ENCODE measurements around the gene CDH5. TPM values are rescaled to one million over a fixed set of nuclear protein-coding genes. Genes with fewer than 3 reads are reported as not detected.

Gene CDH5
- total RNA-seq, 2 donors from 2014 or later: 21.1 to 40.0 TPM

- Histone ChIP-seq H3K27ac (no peak overlapping the region), H3K36me3 (no peaks in the 10 kb centered on the region), H3K27me3 (replicated peaks; ENCODE audit: insufficient read depth) (no peaks in the 10 kb centered on the region), H3K9me3 (no peaks in the 10 kb centered on the region), H3K4me3 (no peak overlapping the region), H3K4me1 (ENCODE audit: control insufficient read depth in 1 of 2, low read depth in 2 of 2) (peaks cover 0 to 10% of the 10 kb centered on the region in 2 donors)
- DNase-seq (ENCODE audit: low spot score): no peak
- TF ChIP-seq CTCF (IDR thresholded peaks at IDR 0.05): no peak
- no peak for ATAC-seq (ENCODE audit: insufficient number of reproducible peaks, low FRiP score, low read depth)
Observed at GRCh38 chr16:66355526-66355925, 11.0 kb upstream of the CDH5 start.

- peak; percentile 53 for ATAC-seq (ENCODE audit: insufficient number of reproducible peaks, low FRiP score, low read depth)
- Histone ChIP-seq H3K27ac (no peak overlapping the region), H3K4me1 (ENCODE audit: control insufficient read depth in 1 of 2, low read depth in 2 of 2) (peaks cover 0 to 10% of the 10 kb centered on the region in 2 donors), H3K27me3 (replicated peaks; ENCODE audit: insufficient read depth) (no peaks in the 10 kb centered on the region), H3K4me3 (no peak overlapping the region), H3K9me3 (no peaks in the 10 kb centered on the region), H3K36me3 (no peaks in the 10 kb centered on the region)
- no peak for DNase-seq (ENCODE audit: low spot score)
- peak; percentile 66 for TF ChIP-seq CTCF (IDR thresholded peaks at IDR 0.05)
Observed at GRCh38 chr16:66357523-66357928, 9.0 kb upstream of the CDH5 start.

- no peak for TF ChIP-seq CTCF (IDR thresholded peaks at IDR 0.05)
- DNase-seq (ENCODE audit: low spot score) (no peak), ATAC-seq (ENCODE audit: insufficient number of reproducible peaks, low FRiP score, low read depth) (no peak)
- Histone ChIP-seq H3K4me3 (no peak overlapping the region), H3K27me3 (replicated peaks; ENCODE audit: insufficient read depth) (no peaks in the 10 kb centered on the region), H3K4me1 (ENCODE audit: control insufficient read depth in 1 of 2, low read depth in 2 of 2) (peaks cover 0 to 10% of the 10 kb centered on the region in 2 donors), H3K9me3 (no peaks in the 10 kb centered on the region), H3K27ac (no peak overlapping the region), H3K36me3 (no peaks in the 10 kb centered on the region)
Observed at GRCh38 chr16:66358231-66358630, 8.3 kb upstream of the CDH5 start.

- ATAC-seq (ENCODE audit: insufficient number of reproducible peaks, low FRiP score, low read depth) (no peak), DNase-seq (ENCODE audit: low spot score) (no peak)
- H3K9me3 ChIP-seq: no peaks in the 10 kb centered on the region
- H3K4me1 ChIP-seq (ENCODE audit: control insufficient read depth in 1 of 2, low read depth in 2 of 2): peaks cover 0 to 10% of the 10 kb centered on the region in 2 donors
- H3K36me3 ChIP-seq: no peaks in the 10 kb centered on the region
- H3K27me3 ChIP-seq (replicated peaks; ENCODE audit: insufficient read depth): no peaks in the 10 kb centered on the region
- no peak for TF ChIP-seq CTCF (IDR thresholded peaks at IDR 0.05)
- no peak overlapping the region for H3K27ac ChIP-seq
- no peak overlapping the region for H3K4me3 ChIP-seq
Observed at GRCh38 chr16:66359012-66359411, 7.5 kb upstream of the CDH5 start.

GRCh38 chr16:66359811-66360608 is 6.5 kb upstream of the CDH5 start:
- H3K4me3 ChIP-seq: no peak overlapping the region
- TF ChIP-seq CTCF (IDR thresholded peaks at IDR 0.05): no peak
- H3K27ac ChIP-seq: no peak overlapping the region
- H3K4me1 ChIP-seq (ENCODE audit: control insufficient read depth in 1 of 2, low read depth in 2 of 2): peaks cover 0 to 16% of the 10 kb centered on the region in 2 donors
- no peak for ATAC-seq (ENCODE audit: insufficient number of reproducible peaks, low FRiP score, low read depth)
- H3K36me3 ChIP-seq: no peaks in the 10 kb centered on the region
- no peaks in the 10 kb centered on the region for H3K27me3 ChIP-seq (replicated peaks; ENCODE audit: insufficient read depth)
- no peak for DNase-seq (ENCODE audit: low spot score)
- no peaks in the 10 kb centered on the region for H3K9me3 ChIP-seq
